Upper lobe of left lung (tissue), 6 donors: Measurements from ENCODE around the gene TELO2. TPM values are rescaled to one million over a fixed set of nuclear protein-coding genes. Genes with fewer than 3 reads are reported as not detected.

Experiments
- ATAC-seq, 2 donors: fragments of 200-7000 bp; cut with Tn5 transposase; one replicate each; pipeline ENCODE4 v1.9.1; 2022; ENCODE audit warnings: mild to moderate bottlenecking in 2 of 2, moderate library complexity in 2 of 2; ENCODE audit not compliant: low FRiP score in 2 of 2
- DNase-seq, 2 donors: peaks; one replicate each; pipeline ENCODE4 v3.0.0-alpha.2; 2019 to 2020
- H3K27ac ChIP-seq, 4 donors: fragments of 200-600 bp; sonication (generic); one replicate each; pipeline ENCODE4 v1.5.1; 2016 to 2019
- H3K27me3 ChIP-seq, 4 donors: fragments of 200-600 bp; sonication (generic); one replicate each; pipeline ENCODE4 v1.5.1; 2017 to 2019
- H3K36me3 ChIP-seq, 4 donors: fragments of 200-600 bp; sonication (generic); one replicate each; pipeline ENCODE4 v1.5.1; 2016 to 2019
- H3K4me1 ChIP-seq, 4 donors: fragments of 200-600 bp; sonication (generic); one replicate each; pipeline ENCODE4 v1.5.1; 2018 to 2019
- H3K4me3 ChIP-seq, 4 donors: fragments of 200-600 bp; sonication (generic); one replicate each; pipeline ENCODE4 v1.5.1; 2017 to 2019; ENCODE audit warnings: mild to moderate bottlenecking in 2 of 4, moderate library complexity in 1 of 4
- H3K9me3 ChIP-seq, 4 donors: fragments of 200-600 bp; sonication (generic); one replicate each; pipeline ENCODE4 v1.5.1; 2018 to 2019
- EP300 ChIP-seq, 4 donors: sonication (generic); formaldehyde crosslinking; IDR thresholded peaks; one replicate each; pipeline ENCODE4 v1.5.1; 2017; ENCODE audit warnings: antibody characterized with exemption in 4 of 4, control low read depth in 2 of 4
- POLR2A ChIP-seq, 4 donors: fragments of 450-650 bp; IDR thresholded peaks; one replicate each; pipeline ENCODE4 v1.5.1; 2016 to 2017; ENCODE audit warnings: antibody characterized with exemption in 4 of 4, mild to moderate bottlenecking in 2 of 4
- POLR2AphosphoS5 ChIP-seq, 2 donors: sonication (generic); formaldehyde crosslinking; IDR thresholded peaks; one replicate each; pipeline ENCODE4 v1.5.1; 2017; ENCODE audit warnings: antibody characterized with exemption in 2 of 2
- WGBS, 2 donors: methylation state at CpG; one replicate each; pipeline ENCODE4 v1.1.5; 2017 to 2018; 5-methylcytosine and 5-hydroxymethylcytosine counted together
- total RNA-seq, 6 donors: library from RNA; depleted of rRNA in 4 of 6; stranded (reverse); fragments of >200 nt in 4 of 6; gene quantifications; one replicate each; pipeline versions ENCODE4 v1.1.0 to v1.2.1, GENCODE V29; 2016 to 2021
- TF ChIP-seq, protein P1 (sequence below), 6 experiments: fragments of 450-650 bp in 4 of 6; fragments of 200-600 bp in 2 of 6; sonication (generic) in 2 of 6; IDR thresholded peaks; one replicate each; pipeline ENCODE4 v1.5.1; 2016 to 2019; ENCODE audit warnings: antibody characterized with exemption in 6 of 6
- donor health status: DM: no; HTN: no; CAD: no; lungs with moderate emphysema.
- donor health status: DM: no; HTN: yes; CAD: no; lungs with severe emphysema.

The TELO2 gene
- total RNA-seq, 6 donors from 2014 or later = 13.8 to 130 (median 41.5) TPM

DNA sequence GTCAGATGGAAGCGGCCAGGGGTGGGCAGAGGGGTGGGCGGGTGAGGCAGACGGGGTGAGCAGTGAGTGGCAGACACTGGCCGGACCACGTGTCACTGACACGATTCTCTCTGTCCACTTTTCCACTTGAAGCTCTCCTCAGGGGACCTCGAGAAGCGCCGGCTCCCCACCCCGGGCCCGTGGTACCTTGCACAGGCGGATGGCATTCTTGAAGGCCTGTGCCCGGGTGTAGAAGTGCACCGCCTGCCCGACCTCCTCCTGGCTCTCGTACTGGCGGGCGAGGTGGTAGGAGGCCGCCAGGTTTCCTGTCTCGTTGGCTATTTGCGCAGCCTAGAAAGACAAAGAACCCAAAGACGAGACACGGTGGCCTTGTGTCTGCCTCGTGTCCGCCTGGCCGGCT lies 31.2 kb downstream of the TELO2 start:
- no peak overlapping the region for H3K27ac ChIP-seq

DNA sequence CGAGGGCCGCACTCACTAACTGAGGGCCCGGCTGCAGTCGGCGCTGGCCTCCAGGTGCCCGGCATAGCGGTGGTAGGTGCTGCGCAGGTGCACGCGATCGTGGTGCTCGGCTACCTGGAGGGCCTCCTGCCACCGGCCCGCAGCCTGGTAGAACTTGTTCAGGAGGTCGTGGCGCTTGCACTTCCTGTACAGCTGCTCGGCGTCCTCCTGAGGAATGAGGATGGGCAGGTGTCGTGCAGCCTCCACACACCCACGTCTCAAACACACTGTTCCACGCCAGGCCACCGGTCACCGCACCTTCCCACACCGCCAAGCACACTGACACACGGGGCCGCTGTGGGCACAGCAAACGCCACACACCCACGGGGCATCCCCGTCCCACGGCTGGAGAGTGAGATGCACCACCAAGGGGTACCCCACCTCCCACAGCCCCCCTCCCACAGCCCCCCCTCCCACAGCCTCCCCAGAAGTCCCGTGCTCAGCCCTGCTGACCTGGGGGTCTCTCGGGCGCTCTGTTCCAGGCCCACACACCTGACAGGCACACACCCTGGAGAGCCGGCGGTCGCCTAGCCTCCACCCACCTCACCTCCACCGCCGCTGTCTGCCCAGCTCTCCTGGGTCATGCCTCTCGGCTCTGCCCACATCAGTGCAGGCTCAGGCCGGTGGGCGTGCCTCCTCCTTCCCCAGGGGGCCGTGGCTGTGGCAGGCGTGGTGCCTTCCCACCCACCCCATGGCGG lies 32.9 kb downstream of the TELO2 start:
- Histone ChIP-seq H3K4me3 (no peak overlapping the region), H3K27ac (peak overlapping the region in 1 of 4 donors; percentile 69), H3K9me3 (no peaks in the 10 kb centered on the region), H3K27me3 (no peaks in the 10 kb centered on the region), H3K4me1 (peaks cover 24 to 45% (median 44%) of the 10 kb centered on the region in 4 donors), H3K36me3 (peaks cover 0 to 19% (median 8%) of the 10 kb centered on the region in 4 donors)
- TF ChIP-seq POLR2AphosphoS5 (IDR thresholded peaks at IDR 0.05) (no peak), POLR2A (IDR thresholded peaks at IDR 0.05) (no peak), EP300 (IDR thresholded peaks at IDR 0.05) (no peak)
- TF ChIP-seq, protein P1, sequence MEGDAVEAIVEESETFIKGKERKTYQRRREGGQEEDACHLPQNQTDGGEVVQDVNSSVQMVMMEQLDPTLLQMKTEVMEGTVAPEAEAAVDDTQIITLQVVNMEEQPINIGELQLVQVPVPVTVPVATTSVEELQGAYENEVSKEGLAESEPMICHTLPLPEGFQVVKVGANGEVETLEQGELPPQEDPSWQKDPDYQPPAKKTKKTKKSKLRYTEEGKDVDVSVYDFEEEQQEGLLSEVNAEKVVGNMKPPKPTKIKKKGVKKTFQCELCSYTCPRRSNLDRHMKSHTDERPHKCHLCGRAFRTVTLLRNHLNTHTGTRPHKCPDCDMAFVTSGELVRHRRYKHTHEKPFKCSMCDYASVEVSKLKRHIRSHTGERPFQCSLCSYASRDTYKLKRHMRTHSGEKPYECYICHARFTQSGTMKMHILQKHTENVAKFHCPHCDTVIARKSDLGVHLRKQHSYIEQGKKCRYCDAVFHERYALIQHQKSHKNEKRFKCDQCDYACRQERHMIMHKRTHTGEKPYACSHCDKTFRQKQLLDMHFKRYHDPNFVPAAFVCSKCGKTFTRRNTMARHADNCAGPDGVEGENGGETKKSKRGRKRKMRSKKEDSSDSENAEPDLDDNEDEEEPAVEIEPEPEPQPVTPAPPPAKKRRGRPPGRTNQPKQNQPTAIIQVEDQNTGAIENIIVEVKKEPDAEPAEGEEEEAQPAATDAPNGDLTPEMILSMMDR (IDR thresholded peaks at IDR 0.05) = no peak
- 90 to 100% methylated on average over 6 to 32 of the region's 44 CpGs for WGBS, 2 donors
- peak in 1 of 2 donors; percentile 75 for DNase-seq
- ATAC-seq = no peak

More for the DNA sequence above, 31.2 kb downstream of the TELO2 start:
- Histone ChIP-seq H3K4me1 (peaks cover 12 to 30% (median 30%) of the 10 kb centered on the region in 4 donors), H3K4me3 (no peak overlapping the region), H3K9me3 (no peaks in the 10 kb centered on the region), H3K36me3 (peaks cover 0 to 34% (median 20%) of the 10 kb centered on the region in 4 donors), H3K27me3 (no peaks in the 10 kb centered on the region)
- WGBS, 2 donors = 92 to 93% methylated on average over 8 to 26 of the region's 26 CpGs
- ATAC-seq (no peak), DNase-seq (peak in 1 of 2 donors; percentile 79)
- TF ChIP-seq POLR2AphosphoS5 (IDR thresholded peaks at IDR 0.05) = no peak

GRCh38 chr16:1526608-1527555 lies 33.7 kb downstream of the TELO2 start:
- Histone ChIP-seq H3K4me1 (peaks cover 31 to 54% (median 48%) of the 10 kb centered on the region in 4 donors), H3K4me3 (no peak overlapping the region), H3K27ac (peak overlapping the region; percentile 46 to 72 (median 64)), H3K27me3 (no peaks in the 10 kb centered on the region), H3K9me3 (no peaks in the 10 kb centered on the region), H3K36me3 (peaks cover 0 to 19% (median 7%) of the 10 kb centered on the region in 4 donors)
- 79 to 81% methylated on average over 30 to 34 of the region's 38 CpGs for WGBS, 2 donors
- TF ChIP-seq, protein P1 (IDR thresholded peaks at IDR 0.05) = no peak
- no peak for TF ChIP-seq EP300 (IDR thresholded peaks at IDR 0.05)
- no peak for TF ChIP-seq POLR2AphosphoS5 (IDR thresholded peaks at IDR 0.05)
- TF ChIP-seq POLR2A (IDR thresholded peaks at IDR 0.05) = no peak
- DNase-seq = peak in 1 of 2 donors; percentile 83
- ATAC-seq = no peak

GRCh38 chr16:1527836-1528811 lies 35.0 kb downstream of the TELO2 start:
- peak in 1 of 2 donors; percentile 4 for ATAC-seq
- H3K4me3 ChIP-seq = no peak overlapping the region
- no peaks in the 10 kb centered on the region for H3K27me3 ChIP-seq
- H3K36me3 ChIP-seq = peaks cover 0 to 15% (median 5%) of the 10 kb centered on the region in 4 donors
- H3K4me1 ChIP-seq = peaks cover 42 to 65% (median 53%) of the 10 kb centered on the region in 4 donors
- DNase-seq = peak in 1 of 2 donors; percentile 60
- peak overlapping the region; percentile 60 to 97 (median 81) for H3K27ac ChIP-seq
- H3K9me3 ChIP-seq = no peaks in the 10 kb centered on the region
- 64 to 67% methylated on average over 23 to 41 of the region's 42 CpGs for WGBS, 2 donors
- TF ChIP-seq POLR2A (IDR thresholded peaks at IDR 0.05) (peak in 1 of 4 donors; percentile 22), EP300 (IDR thresholded peaks at IDR 0.05) (peak in 2 of 4 donors; percentile 38 to 57), POLR2AphosphoS5 (IDR thresholded peaks at IDR 0.05) (peak; percentile 46 to 67)
- TF ChIP-seq, protein P1 (IDR thresholded peaks at IDR 0.05) = peak in 1 of 6 experiments; percentile 28
